Renal cortex interstitium (tissue), 11 donors: Measurements from ENCODE around the gene IRS1. TPM values are rescaled to one million over a fixed set of nuclear protein-coding genes. Genes with fewer than 3 reads are reported as not detected.

Source experiments
- DNase-seq, 11 donors: peaks; one replicate each; pipeline ENCODE4 v3.0.0-alpha.2; 2013; ENCODE audit warnings: low read depth in 9 of 11, low spot score in 4 of 11; ENCODE audit errors: extremely low read depth in 1 of 11
- polyA plus RNA-seq, 3 donors: library from polyadenylated mRNA; unstranded; fragments of 120-200 nt; gene quantifications; one replicate each; pipeline ENCODE4 v1.2.1, GENCODE V29; 2013; ENCODE audit not compliant: insufficient read length in 3 of 3

The IRS1 gene
- polyA plus RNA-seq, 3 donors: 12.4 to 15.7 (median 14.2) TPM

DNA sequence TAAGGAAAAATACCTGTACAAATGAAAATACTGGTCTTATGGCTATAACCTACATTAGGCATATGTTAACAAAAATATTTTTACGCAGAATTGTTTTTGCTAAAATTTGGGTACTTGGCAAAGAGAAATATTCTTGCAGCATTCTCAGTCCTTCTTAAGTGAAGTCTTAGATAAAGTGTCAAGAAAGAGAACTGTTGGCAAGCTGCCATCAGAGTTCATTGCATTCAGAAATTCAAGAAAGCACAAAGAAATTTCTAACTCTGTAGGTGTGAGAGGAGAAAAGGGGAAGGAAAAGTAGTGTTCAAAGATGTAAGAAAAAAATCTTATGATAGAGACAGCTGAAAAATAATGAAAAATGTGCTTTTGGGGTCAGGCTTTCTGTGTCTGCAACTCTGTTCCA lies 86.7 kb downstream of the IRS1 start:
- no peak for DNase-seq

- no peak for DNase-seq
Observed at GRCh38 chr2:226711606-226712296, 87.9 kb downstream of the IRS1 start.

- DNase-seq: no peak
Observed at GRCh38 chr2:226707499-226707898, 92.1 kb downstream of the IRS1 start.

- no peak for DNase-seq
Observed at GRCh38 chr2:226705965-226706364, 93.7 kb downstream of the IRS1 start.

DNA sequence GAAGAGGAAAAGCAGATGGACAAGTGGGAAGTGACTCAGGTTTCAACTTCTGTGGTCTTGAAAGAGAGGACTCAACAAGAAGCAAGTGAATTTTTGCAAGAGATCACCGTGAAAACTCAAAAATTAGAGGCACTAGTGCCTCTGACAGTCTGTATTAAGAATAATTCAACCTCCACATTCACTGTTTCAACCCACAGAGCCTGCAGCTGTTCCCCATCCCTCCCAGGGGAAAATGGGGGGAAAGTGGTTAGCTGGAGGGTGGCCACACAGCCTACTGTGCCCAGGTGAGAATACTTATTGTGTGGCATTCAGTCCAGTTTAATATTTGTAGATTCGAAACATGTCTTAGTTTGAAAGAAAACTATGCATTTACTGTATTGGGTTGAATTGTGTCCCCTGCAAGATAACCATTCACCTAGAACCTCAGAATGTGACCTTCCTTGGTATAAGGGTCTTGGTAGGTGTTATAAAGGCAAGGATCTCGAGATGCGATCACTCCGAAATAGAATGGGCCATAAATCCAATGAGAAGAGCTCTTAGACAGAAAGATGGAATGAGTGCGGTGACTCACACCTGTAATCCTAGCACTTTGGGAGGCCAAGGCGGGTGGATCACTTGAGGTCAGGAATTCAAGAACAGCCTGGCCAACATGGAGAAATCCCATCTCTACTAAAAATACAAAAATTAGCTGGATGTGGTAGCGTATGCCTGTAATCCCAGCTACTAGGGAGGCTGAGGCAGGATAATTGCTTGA lies 94.3 kb downstream of the IRS1 start:
- DNase-seq: no peak

DNA sequence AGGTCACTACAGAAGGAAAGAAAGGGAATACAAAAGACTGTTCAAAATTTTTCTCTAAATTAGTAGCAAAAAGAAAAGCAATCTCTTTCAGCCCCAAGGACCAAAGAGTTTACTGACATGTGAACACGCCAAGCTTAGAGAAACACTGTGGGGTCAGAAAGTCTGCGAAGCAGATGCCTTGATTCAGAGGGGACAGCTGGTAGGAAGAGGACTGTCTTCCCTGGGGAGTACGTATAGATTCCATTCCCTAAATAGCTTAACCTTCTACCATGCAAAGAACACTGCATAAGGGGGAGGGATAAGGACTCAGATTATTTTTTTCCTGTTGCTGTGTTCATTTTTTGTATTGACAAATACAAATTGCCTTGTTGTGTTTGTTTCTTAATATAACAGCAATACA lies 96.1 kb downstream of the IRS1 start:
- no peak for DNase-seq

DNA sequence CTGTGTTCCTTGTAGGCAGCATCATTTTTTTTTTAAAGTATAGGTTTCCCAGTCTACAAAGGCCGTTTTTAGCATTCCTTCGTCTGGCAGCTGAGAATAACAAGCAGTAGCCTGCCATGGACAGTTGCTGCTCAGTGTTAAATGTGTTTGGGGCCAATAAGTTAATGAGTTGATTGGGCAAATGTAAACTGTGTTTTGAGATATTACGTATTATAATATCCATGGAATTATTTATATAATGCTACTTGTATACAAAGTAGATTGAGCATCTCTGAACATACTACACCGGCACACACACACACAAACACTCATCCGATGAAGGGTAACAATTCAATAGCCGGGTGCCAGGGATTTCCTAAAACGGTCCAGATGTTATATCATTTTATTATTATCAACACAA lies 97.2 kb downstream of the IRS1 start:
- no peak for DNase-seq

DNA sequence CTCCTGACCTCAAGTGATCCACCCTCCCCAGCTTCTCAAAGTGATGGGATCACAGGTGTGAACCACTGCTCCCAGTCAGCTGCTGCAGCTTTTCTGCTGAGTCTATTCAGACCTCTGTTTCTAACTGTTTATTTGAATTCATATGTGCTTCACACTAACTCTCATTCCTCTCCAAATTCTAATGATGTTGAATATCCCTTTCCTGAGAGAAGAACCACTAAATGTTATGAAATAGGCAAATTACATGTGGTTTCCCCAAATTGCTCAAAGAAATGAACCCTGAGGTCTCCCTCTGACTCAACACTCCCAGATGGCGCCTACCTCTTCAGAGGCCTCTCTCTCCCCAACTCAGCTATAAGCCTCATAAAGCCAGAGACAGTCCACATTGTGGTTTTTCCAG lies 98.6 kb downstream of the IRS1 start:
- no peak for DNase-seq

DNA sequence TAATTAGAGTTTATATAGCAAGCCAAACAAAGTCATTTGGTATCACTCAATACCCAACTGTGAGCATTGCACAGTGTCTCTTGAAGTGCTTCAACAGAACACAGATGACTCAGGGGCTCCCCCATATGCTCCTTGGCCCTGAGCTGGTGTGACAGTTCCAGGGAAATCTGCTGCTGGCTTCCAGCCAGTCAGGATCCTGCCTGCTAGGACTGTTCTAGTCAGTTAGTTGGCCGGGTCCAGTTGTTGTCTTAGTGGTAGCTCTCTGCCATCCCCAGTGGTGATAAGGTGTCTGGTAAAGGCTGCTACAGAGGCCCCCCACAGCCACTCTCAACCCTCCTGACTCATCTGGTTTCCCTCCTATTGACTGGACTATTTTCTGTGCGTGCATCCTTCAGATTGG lies 100.3 kb downstream of the IRS1 start:
- no peak for DNase-seq

- no peak for DNase-seq
Observed at GRCh38 chr2:226698671-226699070, 100.9 kb downstream of the IRS1 start.

- DNase-seq: no peak
Observed at GRCh38 chr2:226694586-226695284, 104.9 kb downstream of the IRS1 start.

DNA sequence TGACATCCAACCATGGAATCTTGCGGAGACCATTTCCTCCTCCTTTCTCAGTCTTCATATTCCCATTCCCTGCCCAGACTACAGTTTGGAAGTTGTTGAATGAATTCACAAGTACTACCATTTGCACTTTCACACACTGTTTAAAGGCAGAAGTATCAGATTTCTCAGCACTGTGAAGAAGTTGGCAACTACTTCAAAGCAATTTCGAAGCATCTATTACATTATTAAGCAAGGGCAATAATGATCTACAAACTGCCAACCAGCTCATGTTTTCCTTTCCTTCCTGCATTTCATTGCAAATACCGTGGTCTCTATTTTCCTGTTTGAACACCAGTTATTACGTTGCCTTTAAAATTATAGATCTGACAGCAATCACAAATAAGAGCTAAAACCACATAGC lies 105.5 kb downstream of the IRS1 start:
- no peak for DNase-seq

DNA sequence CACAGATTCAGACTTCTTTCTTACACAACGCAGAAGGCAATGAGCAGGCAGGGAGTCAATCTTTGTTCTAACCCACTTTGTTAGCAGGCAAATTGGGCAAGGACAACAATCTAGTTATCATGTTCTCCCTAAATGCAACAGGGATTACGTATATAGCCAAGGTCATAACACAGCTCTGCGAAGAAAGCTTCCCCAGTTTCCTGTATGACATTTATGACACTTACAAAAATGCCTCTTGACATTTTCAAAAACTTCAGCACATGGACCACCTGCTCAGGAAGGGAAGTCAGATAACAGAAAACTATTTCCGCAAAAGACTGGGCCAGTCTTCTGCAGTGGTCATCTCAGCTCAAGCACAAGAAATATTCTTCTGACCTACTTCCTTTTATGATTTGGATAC lies 106.1 kb downstream of the IRS1 start:
- DNase-seq: no peak

DNA sequence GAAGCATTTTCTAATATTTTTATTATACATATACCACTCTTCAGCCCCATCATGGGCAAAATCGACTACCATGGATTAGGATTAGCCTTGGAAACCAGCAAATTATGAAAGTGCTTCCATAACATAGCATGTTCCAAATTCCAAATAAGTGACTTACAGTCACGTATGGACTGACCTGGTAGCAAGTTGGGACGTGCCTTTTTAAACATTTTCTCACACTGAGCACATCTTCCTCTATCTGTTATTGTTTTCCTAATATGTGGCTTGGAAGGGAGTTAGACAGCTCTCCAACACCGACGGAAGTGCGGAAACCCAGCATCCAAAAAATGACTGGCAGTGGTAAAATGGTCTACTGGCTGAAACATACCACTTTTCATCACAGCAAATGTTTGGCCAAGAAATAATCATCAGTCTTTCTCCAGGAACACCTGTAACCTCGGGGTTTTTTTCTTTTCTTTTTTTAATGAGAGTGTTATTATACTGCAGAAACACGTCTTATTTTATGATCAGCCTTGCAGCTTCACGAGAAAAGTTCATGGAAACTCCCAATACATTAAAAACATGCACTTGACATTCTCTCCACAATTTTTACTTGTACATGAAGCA lies 107.0 kb downstream of the IRS1 start:
- no peak for DNase-seq

DNA sequence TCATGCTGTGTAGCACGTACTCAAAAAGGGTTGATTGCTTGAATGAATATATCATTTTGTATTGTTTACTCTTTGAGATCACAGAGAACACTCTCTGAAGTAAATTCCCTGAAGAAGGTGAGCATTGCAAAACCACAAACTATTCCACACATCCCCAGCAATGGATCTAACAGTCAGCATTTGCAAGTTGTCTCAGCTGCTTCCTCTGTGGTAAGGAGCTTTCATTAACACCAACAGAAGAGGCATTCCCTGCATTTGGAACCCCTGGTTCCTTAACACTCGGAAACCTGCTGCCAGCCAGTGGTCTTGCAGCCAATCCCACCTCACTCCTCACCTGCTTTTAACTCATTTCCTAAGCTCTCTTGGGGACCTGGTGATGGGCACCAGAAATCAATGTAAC lies 108.4 kb downstream of the IRS1 start:
- DNase-seq: no peak

GRCh38 chr2:226690461-226691024 lies 109.1 kb downstream of the IRS1 start:
- peak in 7 of 11 donors; percentile 22 to 51 (median 44) for DNase-seq

GRCh38 chr2:226687641-226688253 lies 111.9 kb downstream of the IRS1 start:
- no peak for DNase-seq

GRCh38 chr2:226684563-226684959 lies 115.1 kb downstream of the IRS1 start:
- no peak for DNase-seq

GRCh38 chr2:226683944-226684562 lies 115.6 kb downstream of the IRS1 start:
- DNase-seq: no peak
